GM12878 (cell line): ENCODE measurements around the gene BMPR1B. TPM values are rescaled to one million over a fixed set of nuclear protein-coding genes. Genes with fewer than 3 reads are reported as not detected.

Experiments
- ATAC-seq: fragments of 200-7000 bp; cut with Tn5 transposase; 3 replicates; pipeline ENCODE4 v1.9.1; 2020; ENCODE audit warnings: mild to moderate bottlenecking, moderate library complexity
- BruUV-seq: library from RNA; stranded (reverse); fragments of 400-500 nt; replicated peaks from 2 replicates; lab custom pipeline; 2021; lab: Mats Ljungman, UMichigan
- CTCF ChIA-PET: fragments of 300-600 bp; sonication (Branson Sonifier 250); formaldehyde crosslinking; extraction: SDS; loops from one replicate; lab custom pipeline; 2021; ENCODE audit warnings: inconsistent platforms; lab: Yijun Ruan, JAX
- POLR2A ChIA-PET: fragments of 350-600 bp; formaldehyde crosslinking; extraction: SDS; loops from one replicate; lab custom pipeline; 2021; ENCODE audit warnings: inconsistent platforms; lab: Charles Lee
- RAD21 ChIA-PET: fragments of 300-600 bp; sonication (Branson Sonifier 250); formaldehyde crosslinking; loops from one replicate; lab custom pipeline; 2023; ENCODE audit warnings: antibody characterized with exemption; ENCODE audit not compliant: unreplicated experiment; lab: Charles Lee
- SMC1A ChIA-PET: fragments of 300-600 bp; sonication (Branson Sonifier 250); formaldehyde crosslinking; loops from one replicate; lab custom pipeline; 2023; ENCODE audit not compliant: unreplicated experiment, uncharacterized antibody; lab: Charles Lee
- DNase-seq: peaks from one replicate; pipeline ENCODE4 v3.0.0-alpha.2; 2011; ENCODE audit warnings: low read depth, low spot score
- FAIRE-seq: peaks from 3 replicates; lab custom pipeline; 2011; peaks lifted over from hg19 to GRCh38; lab: Jason Lieb, UNC
- H2AFZ ChIP-seq: 2 replicates; pipeline ENCODE4 v1.6.0; 2011; ENCODE audit warnings: low read depth, low read length, control low read depth; ENCODE audit not compliant: control insufficient read depth
- H3K27ac ChIP-seq: 2 replicates; pipeline ENCODE4 v1.5.1; 2011; ENCODE audit warnings: control low read depth; ENCODE audit not compliant: control insufficient read depth, insufficient read depth
- H3K27me3 ChIP-seq, 2 experiments: replicated peaks in 1 of 2; 2 replicates each; pipeline versions ENCODE4 v1.6.0 to v1.6.1; 2011; ENCODE audit warnings: low read length in 1 of 2; ENCODE audit not compliant: control insufficient read depth in 2 of 2, insufficient read depth in 2 of 2
- H3K36me3 ChIP-seq, 2 experiments: 2 replicates each; pipeline ENCODE4 v1.5.1; 2011; ENCODE audit warnings: low read length in 1 of 2; ENCODE audit not compliant: control insufficient read depth in 2 of 2, insufficient read depth in 2 of 2
- H3K4me1 ChIP-seq: 2 replicates; pipeline ENCODE4 v1.6.1; 2011; ENCODE audit warnings: mild to moderate bottlenecking, low read length, moderate library complexity, mixed read lengths; ENCODE audit not compliant: control insufficient read depth, insufficient read depth
- H3K4me2 ChIP-seq: 2 replicates; pipeline ENCODE4 v1.6.0; 2011; ENCODE audit warnings: control low read depth; ENCODE audit not compliant: control insufficient read depth, insufficient read depth
- H3K4me3 ChIP-seq: fragments of 200-600 bp; sonication (generic); 2 replicates; pipeline ENCODE4 v1.5.1; 2016
- H3K79me2 ChIP-seq: 2 replicates; pipeline ENCODE4 v1.6.0; 2011; ENCODE audit warnings: low read length; ENCODE audit not compliant: control insufficient read depth, insufficient read depth
- H3K9ac ChIP-seq: 2 replicates; pipeline ENCODE4 v1.8.0; 2011; ENCODE audit warnings: low read length, control low read depth, mixed read lengths; ENCODE audit not compliant: control insufficient read depth, insufficient read depth
- H3K9me3 ChIP-seq: replicated peaks from 3 replicates; pipeline ENCODE4 v1.5.1; 2011; ENCODE audit warnings: mild to moderate bottlenecking, low read length; ENCODE audit not compliant: control insufficient read depth, insufficient read depth
- H4K20me1 ChIP-seq: 2 replicates; pipeline ENCODE4 v1.6.0; 2011; ENCODE audit not compliant: control insufficient read depth, insufficient read depth
- BACH1 ChIP-seq: fragments of 450-650 bp; IDR thresholded peaks from 2 replicates; pipeline ENCODE4 v1.6.1; 2017; ENCODE audit warnings: mild to moderate bottlenecking, borderline replicate concordance
- CUX1 ChIP-seq: IDR thresholded peaks from 2 replicates; pipeline ENCODE4 v1.6.1; 2012; ENCODE audit warnings: improper control_type of control experiment, low read depth, low read length; ENCODE audit not compliant: insufficient replicate concordance
- FOS ChIP-seq: IDR thresholded peaks from 3 replicates; pipeline ENCODE4 v1.6.1; 2011; ENCODE audit warnings: borderline replicate concordance; ENCODE audit not compliant: insufficient read length; ENCODE audit errors: extremely low read depth
- RFX5 ChIP-seq: IDR thresholded peaks from 2 replicates; pipeline ENCODE4 v1.6.1; 2011; ENCODE audit warnings: low read depth, low read length, improper control_type of control experiment
- SRF ChIP-seq, 2 experiments: IDR thresholded peaks; 2 replicates each; pipeline ENCODE4 v1.6.1; 2011; ENCODE audit warnings: low read depth in 2 of 2, low read length in 2 of 2, mild to moderate bottlenecking in 1 of 2, moderate library complexity in 1 of 2
- TAF1 ChIP-seq: IDR thresholded peaks from 2 replicates; pipeline ENCODE4 v1.6.1; 2011; ENCODE audit warnings: mild to moderate bottlenecking, low read depth, low read length, borderline replicate concordance
- USF2 ChIP-seq: IDR thresholded peaks from 2 replicates; pipeline ENCODE4 v1.6.1; 2011; ENCODE audit warnings: low read depth, low read length, improper control_type of control experiment, borderline replicate concordance
- WRNIP1 ChIP-seq: IDR thresholded peaks from 2 replicates; pipeline ENCODE4 v1.6.1; 2011; ENCODE audit warnings: low read depth, low read length, improper control_type of control experiment, borderline replicate concordance
- ZNF384 ChIP-seq: IDR thresholded peaks from 2 replicates; pipeline ENCODE4 v1.6.1; 2012; ENCODE audit warnings: low read depth, mild to moderate bottlenecking, low read length, improper control_type of control experiment, borderline replicate concordance
- ZNF687 ChIP-seq: fragments of 450-650 bp; IDR thresholded peaks from 2 replicates; pipeline ENCODE4 v1.6.1; 2017; ENCODE audit warnings: mild to moderate bottlenecking, moderate library complexity
- ZSCAN29 ChIP-seq: fragments of 450-650 bp; IDR thresholded peaks from 2 replicates; pipeline ENCODE4 v1.6.1; 2017; ENCODE audit warnings: mild to moderate bottlenecking, moderate library complexity
- WGBS: methylation state at CpG from one replicate; pipeline ENCODE4 v1.1.6; 2016; ENCODE audit warnings: low lambda C conversion rate; ENCODE audit not compliant: insufficient replicate concordance, insufficient coverage; ENCODE audit errors: missing lambda C conversion rate; 5-methylcytosine and 5-hydroxymethylcytosine counted together
- in situ Hi-C: fragments of 300-500 bp; cut with MboI; formaldehyde crosslinking; loops from 9 replicates; pipeline ENCODE4 v1.14.3; 2018; ENCODE audit warnings: mixed read lengths
- intact Hi-C: fragments of 100-400 bp; cut with micrococcal nuclease; formaldehyde crosslinking; loops from one replicate; pipeline ENCODE4 v1.14.2; 2022; ENCODE audit not compliant: unreplicated experiment
- polyA plus RNA-seq, 11 experiments: library from polyadenylated mRNA; depleted of rRNA in 4 of 11; unstranded in 6 of 11; stranded (reverse) in 5 of 11; fragments of >200 nt; fragmentation: Nextera tagmentation in 4 of 11; fragmentation: Illumina TruSeq in 1 of 11; extraction: Ambion mirVana in 4 of 11; extraction: Trizol in 1 of 11; gene quantifications; 1 replicate in 1 of 11; 2 replicates in 10 of 11; pipeline versions ENCODE4 v1.2.1 to v1.2.3, GENCODE V29; 2011 to 2016; ENCODE audit warnings: inconsistent platforms in 2 of 11, missing spikeins in 2 of 11, low read depth in 1 of 11
- total RNA-seq, 4 experiments: library from RNA; depleted of rRNA in 3 of 4; stranded (reverse); fragments of >200 nt in 3 of 4; fragmentation: Illumina TruSeq in 1 of 4; extraction: Trizol in 1 of 4; gene quantifications; 2 replicates each; pipeline versions ENCODE4 v1.2.1 to v1.2.3, GENCODE V29; 2013 to 2021

Gene BMPR1B
- total and polyA plus RNA-seq, 10 of the 15 experiments (the other 5 are each of a cell fraction or from before 2014, with no cell fraction given): not detected

- TF ChIP-seq CUX1 (no peak), BACH1 (no peak), USF2 (no peak)
These were observed 423.7 kb downstream of the BMPR1B start (continued) for GRCh38 chr4:95181243-95181995.

GRCh38 chr4:95181996-95182306 is 424.2 kb downstream of the BMPR1B start:
- intact Hi-C loops: no loop called here
- H3K4me1 ChIP-seq: no peaks in the 10 kb centered on the region
- ChIA-PET POLR2A (no interaction called here), CTCF (no interaction called here), SMC1A (no interaction called here), RAD21 (no interaction called here)
- H3K79me2 ChIP-seq: no peaks in the 10 kb centered on the region
- H3K27me3 ChIP-seq: no peaks in the 10 kb centered on the region
- DNase-seq: no peak
- H3K9ac ChIP-seq: no peak overlapping the region
- no peak for FAIRE-seq
- H3K36me3 ChIP-seq: no peaks in the 10 kb centered on the region
- no peak for ATAC-seq
- H3K4me2 ChIP-seq: no peak overlapping the region
- in situ Hi-C loops: no loop called here
- 39% methylated on average over 2 of the region's 2 CpGs for WGBS
- H3K9me3 ChIP-seq: no peaks in the 10 kb centered on the region
- no peak overlapping the region for H2AFZ ChIP-seq
- H4K20me1 ChIP-seq: no peaks in the 10 kb centered on the region
- no TSS peak for BruUV-seq
- H3K27ac ChIP-seq: no peak overlapping the region
- no peak overlapping the region for H3K4me3 ChIP-seq
- TF ChIP-seq ZSCAN29 (no peak), SRF (IDR thresholded peaks at IDR 0.05; ENCODE audit: low read depth in 2 of 2, low read length in 2 of 2) (no peak), ZNF687 (no peak), TAF1 (no peak), WRNIP1 (no peak), FOS (no peak), ZNF384 (no peak), RFX5 (no peak)
